ENCODE data around the gene STAT3. TPM values are rescaled to one million over a fixed set of nuclear protein-coding genes. Genes with fewer than 3 reads are reported as not detected.

The STAT3 gene
- total and polyA plus RNA-seq, 9 of the 15 experiments (the other 6 are each of a cell fraction or from before 2014, with no cell fraction given) = 90.0 to 179 (median 114) TPM

DNA sequence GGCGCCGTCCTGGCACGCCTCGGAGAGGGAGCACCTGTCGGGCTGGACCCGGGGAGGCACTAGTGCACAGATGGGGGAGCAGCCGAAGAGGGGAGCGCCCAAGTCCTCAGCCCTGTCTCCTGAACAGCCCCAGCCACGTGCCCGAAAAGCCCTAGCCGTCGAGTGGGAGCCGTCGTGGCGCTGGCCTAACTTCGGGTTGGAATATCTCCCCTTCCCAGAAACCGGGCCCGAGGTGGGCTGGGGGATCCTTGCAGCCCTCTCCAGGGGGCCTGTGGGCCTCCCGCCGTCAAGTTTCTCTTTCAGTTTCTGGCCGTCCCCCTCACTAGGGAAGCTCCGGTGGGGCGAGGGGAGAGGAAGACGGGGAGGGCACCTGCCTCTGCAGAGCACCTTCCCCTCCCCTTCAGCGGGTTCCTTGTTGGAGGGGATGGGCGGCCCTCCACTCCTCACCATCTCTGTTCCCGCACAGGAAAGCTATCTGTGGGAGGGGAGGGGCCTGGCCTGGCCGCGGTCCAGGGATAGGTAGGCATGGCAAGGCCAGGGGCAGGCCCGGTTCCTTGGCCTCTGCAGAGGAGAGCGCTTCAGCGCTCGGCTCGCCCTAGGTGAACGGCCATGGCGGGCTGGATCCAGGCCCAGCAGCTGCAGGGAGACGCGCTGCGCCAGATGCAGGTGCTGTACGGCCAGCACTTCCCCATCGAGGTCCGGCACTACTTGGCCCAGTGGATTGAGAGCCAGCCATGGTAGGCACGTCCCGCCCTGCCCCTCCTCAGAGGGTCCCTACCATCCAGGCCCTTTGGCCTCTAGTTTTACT is 99.2 kb downstream of the STAT3 start (continued):
- peak; percentile 95 for TF ChIP-seq MGA (IDR thresholded peaks at IDR 0.05)
- TF ChIP-seq, protein P1, sequence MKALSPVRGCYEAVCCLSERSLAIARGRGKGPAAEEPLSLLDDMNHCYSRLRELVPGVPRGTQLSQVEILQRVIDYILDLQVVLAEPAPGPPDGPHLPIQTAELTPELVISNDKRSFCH (CRISPR knock-in tag; IDR thresholded peaks at IDR 0.05) = no peak
- TF ChIP-seq, protein P1 (tag; IDR thresholded peaks at IDR 0.05) = no peak
- TF ChIP-seq, protein P2, sequence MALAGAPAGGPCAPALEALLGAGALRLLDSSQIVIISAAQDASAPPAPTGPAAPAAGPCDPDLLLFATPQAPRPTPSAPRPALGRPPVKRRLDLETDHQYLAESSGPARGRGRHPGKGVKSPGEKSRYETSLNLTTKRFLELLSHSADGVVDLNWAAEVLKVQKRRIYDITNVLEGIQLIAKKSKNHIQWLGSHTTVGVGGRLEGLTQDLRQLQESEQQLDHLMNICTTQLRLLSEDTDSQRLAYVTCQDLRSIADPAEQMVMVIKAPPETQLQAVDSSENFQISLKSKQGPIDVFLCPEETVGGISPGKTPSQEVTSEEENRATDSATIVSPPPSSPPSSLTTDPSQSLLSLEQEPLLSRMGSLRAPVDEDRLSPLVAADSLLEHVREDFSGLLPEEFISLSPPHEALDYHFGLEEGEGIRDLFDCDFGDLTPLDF (CRISPR knock-in tag; IDR thresholded peaks at IDR 0.05) = no peak
- TF ChIP-seq NR2F6 (CRISPR knock-in tag; IDR thresholded peaks at IDR 0.05) = no peak
- no peak for TF ChIP-seq ZBTB1 (CRISPR knock-in tag; IDR thresholded peaks at IDR 0.05; ENCODE audit: borderline replicate concordance, low read depth)
- no peak for TF ChIP-seq C11orf30 (IDR thresholded peaks at IDR 0.05; ENCODE audit: low read depth)
- TF ChIP-seq SNRNP70 (optimal IDR thresholded peaks at IDR 0.05; ENCODE audit: low read depth, low read length) = no peak
- TF ChIP-seq, protein P3, sequence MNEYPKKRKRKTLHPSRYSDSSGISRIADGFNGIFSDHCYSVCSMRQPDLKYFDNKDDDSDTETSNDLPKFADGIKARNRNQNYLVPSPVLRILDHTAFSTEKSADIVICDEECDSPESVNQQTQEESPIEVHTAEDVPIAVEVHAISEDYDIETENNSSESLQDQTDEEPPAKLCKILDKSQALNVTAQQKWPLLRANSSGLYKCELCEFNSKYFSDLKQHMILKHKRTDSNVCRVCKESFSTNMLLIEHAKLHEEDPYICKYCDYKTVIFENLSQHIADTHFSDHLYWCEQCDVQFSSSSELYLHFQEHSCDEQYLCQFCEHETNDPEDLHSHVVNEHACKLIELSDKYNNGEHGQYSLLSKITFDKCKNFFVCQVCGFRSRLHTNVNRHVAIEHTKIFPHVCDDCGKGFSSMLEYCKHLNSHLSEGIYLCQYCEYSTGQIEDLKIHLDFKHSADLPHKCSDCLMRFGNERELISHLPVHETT (CRISPR knock-in tag; conservative IDR thresholded peaks at IDR 0.05 in 1 of 2, IDR thresholded peaks at IDR 0.05 in 1 of 2) = no peak
- no peak for TF ChIP-seq DPF2 (IDR thresholded peaks at IDR 0.05)
- TF ChIP-seq HDAC2 (IDR thresholded peaks at IDR 0.05) = no peak
- TF ChIP-seq SIN3A (IDR thresholded peaks at IDR 0.05; ENCODE audit: borderline replicate concordance in 2 of 2, control insufficient read depth in 1 of 2, low read depth in 2 of 2, low read length in 2 of 2) = peak; percentile 63 to 88; a peak in 3 of 4 replicates
